Ishikawa (cell line): ENCODE measurements around the gene SMIM31.

Source experiments
- CEBPB ChIP-seq: IDR thresholded peaks from 2 replicates; pipeline ENCODE4 v1.6.1; 2012
- CREB1 ChIP-seq: IDR thresholded peaks from 2 replicates; pipeline ENCODE4 v1.6.1; 2012; ENCODE audit warnings: low read depth
- EGR1 ChIP-seq: IDR thresholded peaks from 2 replicates; pipeline ENCODE4 v1.6.1; 2012
- EP300 ChIP-seq: IDR thresholded peaks from 2 replicates; pipeline ENCODE4 v1.6.1; 2012; ENCODE audit warnings: borderline replicate concordance
- FOXM1 ChIP-seq: IDR thresholded peaks from 2 replicates; pipeline ENCODE4 v1.6.1; 2012; ENCODE audit warnings: low read depth, borderline replicate concordance
- NFIC ChIP-seq: IDR thresholded peaks from 2 replicates; pipeline ENCODE4 v1.6.1; 2012
- RAD21 ChIP-seq: IDR thresholded peaks from 2 replicates; pipeline ENCODE4 v1.6.1; 2012; ENCODE audit warnings: low read depth
- TAF1 ChIP-seq: IDR thresholded peaks from 2 replicates; pipeline ENCODE4 v1.6.1; 2012; ENCODE audit warnings: low read depth, mild to moderate bottlenecking
- TCF12 ChIP-seq: IDR thresholded peaks from 2 replicates; pipeline ENCODE4 v1.6.1; 2012; ENCODE audit warnings: low read depth
- TEAD4 ChIP-seq: IDR thresholded peaks from 2 replicates; pipeline ENCODE4 v1.6.1; 2012
- USF1 ChIP-seq: IDR thresholded peaks from 2 replicates; pipeline ENCODE4 v1.6.1; 2012
- YY1 ChIP-seq: IDR thresholded peaks from 2 replicates; pipeline ENCODE4 v1.6.1; 2012; ENCODE audit warnings: low read depth
- ZBTB7A ChIP-seq: IDR thresholded peaks from 2 replicates; pipeline ENCODE4 v1.6.1; 2012; ENCODE audit warnings: low read depth
- TF ChIP-seq, protein P1 (sequence below): IDR thresholded peaks from 2 replicates; pipeline ENCODE4 v1.6.1; 2012
- TF ChIP-seq, protein P2 (sequence below): IDR thresholded peaks from 2 replicates; pipeline ENCODE4 v1.6.1; 2012; ENCODE audit warnings: low read depth, mild to moderate bottlenecking

SMIM31 gene

GRCh38 chr4:164768516-164768915 is 14.6 kb downstream of the SMIM31 start:
- TF ChIP-seq RAD21 (peak; percentile 22; the same call in 1 of the 2 replicates), EP300 (no peak), TCF12 (no peak)

- TF ChIP-seq YY1 = no peak
- TF ChIP-seq EGR1 = no peak
- TF ChIP-seq EP300 = no peak
- no peak for TF ChIP-seq TAF1
- TF ChIP-seq USF1 = no peak
These were observed 16.2 kb downstream of the SMIM31 start for GRCh38 chr4:164770010-164770724.

DNA sequence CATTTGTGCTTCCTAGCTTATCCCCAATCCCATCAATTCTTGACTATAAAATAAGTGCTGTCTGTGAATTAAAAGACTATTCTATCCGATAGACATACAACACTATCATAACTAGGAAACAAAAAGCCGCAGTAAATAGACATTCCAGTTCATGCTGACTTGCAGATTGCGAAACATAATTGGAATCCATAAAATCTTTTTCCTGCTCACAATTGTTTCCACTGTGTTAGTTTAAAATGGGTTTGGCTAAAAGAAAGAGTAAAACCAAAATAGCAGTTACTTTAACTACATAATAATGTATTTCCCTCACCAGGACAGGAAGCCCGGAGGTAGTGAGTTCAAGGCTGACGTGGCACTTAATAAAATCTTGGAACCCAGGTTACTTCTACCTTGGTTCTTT is 17.2 kb downstream of the SMIM31 start:
- TF ChIP-seq CEBPB = peak; percentile 93
- TF ChIP-seq CREB1 = no peak

DNA sequence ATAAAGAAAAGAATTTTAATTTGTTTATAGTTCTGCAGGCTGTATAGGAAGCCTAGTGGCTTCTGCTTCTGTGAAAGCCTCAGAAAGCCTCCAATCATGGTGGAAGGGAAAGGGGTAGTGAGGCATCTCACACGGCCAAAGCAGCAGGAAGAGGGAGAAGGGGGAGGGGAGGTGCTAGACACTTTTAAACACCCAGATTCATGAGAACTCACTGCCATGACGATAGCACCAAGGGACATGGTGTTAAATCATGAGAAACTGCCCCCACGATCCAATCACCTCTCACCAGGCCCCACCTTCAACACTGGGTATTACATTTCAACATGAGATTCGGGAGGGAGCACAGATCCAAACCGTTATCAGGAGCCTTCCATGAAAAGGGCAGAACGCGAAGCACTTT is 18.1 kb downstream of the SMIM31 start:
- TF ChIP-seq TEAD4 (no peak), CEBPB (no peak), ZBTB7A (no peak), USF1 (no peak), YY1 (no peak), FOXM1 (no peak), EP300 (no peak), TAF1 (no peak)

DNA sequence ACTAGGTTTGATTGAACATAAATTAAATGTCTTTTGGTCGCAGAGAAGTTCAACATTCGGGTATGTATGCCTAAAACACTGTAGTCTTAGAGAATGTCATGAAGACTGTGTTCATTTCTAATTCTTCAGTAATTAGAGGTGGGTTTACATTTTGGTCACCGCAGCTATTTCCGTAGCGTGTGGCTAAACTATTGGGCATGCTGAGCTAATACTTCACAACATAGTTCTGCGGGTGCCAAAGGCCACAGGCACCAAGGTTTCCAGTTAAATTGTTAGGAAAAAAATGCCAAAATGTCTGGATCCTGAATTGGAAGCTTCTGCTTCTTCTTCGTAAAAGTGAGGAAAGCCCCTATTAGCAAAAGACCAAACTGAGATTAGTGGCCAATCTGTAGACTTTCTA is 25.1 kb downstream of the SMIM31 start:
- TF ChIP-seq NFIC = no peak
- TF ChIP-seq RAD21 = no peak
- no peak for TF ChIP-seq YY1
- no peak for TF ChIP-seq TAF1

DNA sequence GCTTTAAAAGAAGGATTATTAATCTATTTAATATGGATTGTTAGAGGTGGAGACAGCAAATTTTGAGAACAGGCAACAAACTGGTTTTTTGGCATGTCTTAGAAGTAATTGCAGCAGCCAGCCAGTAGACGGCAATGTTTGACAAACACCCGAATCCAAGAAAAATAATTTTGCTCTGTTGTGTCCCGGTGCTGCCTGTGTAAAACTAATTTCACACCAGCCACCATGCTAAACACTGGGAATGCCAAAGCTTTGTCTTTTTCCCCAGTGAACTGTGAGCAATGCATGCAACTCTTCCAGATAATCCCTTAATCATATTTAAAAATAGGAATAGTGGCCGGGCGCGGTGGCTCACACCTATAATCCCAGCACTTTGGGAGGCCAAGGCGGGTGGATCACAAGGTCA is 25.9 kb downstream of the SMIM31 start:
- TF ChIP-seq RAD21 = peak; percentile 92
- no peak for TF ChIP-seq EGR1
- no peak for TF ChIP-seq EP300
- peak; percentile 46 for TF ChIP-seq NFIC

DNA sequence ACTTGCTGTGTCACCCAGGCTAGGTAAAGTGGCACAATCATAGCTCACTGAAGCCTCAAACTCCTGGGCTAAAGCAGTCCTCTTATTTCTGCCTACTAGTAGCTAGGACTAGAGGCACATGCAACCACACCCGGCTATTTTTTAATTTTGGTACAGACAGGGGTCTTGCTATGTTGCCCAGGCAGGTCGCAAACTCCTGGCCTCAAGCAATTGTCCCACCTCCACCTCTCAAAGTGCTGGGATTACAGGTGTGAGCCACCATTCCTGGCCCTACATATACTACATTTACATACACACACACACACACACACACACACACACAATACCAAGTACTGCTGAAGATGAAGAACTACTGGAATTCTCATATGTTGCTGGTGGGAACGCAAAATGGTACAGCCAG is 26.9 kb downstream of the SMIM31 start:
- TF ChIP-seq CREB1 = no peak
- TF ChIP-seq ZBTB7A = no peak
- TF ChIP-seq YY1 = no peak
- no peak for TF ChIP-seq EGR1
- TF ChIP-seq FOXM1 = no peak
- TF ChIP-seq, protein P1, sequence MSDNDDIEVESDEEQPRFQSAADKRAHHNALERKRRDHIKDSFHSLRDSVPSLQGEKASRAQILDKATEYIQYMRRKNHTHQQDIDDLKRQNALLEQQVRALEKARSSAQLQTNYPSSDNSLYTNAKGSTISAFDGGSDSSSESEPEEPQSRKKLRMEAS = no peak
- TF ChIP-seq NFIC = no peak
- no peak for TF ChIP-seq USF1
- TF ChIP-seq CEBPB = no peak
- TF ChIP-seq, protein P2, sequence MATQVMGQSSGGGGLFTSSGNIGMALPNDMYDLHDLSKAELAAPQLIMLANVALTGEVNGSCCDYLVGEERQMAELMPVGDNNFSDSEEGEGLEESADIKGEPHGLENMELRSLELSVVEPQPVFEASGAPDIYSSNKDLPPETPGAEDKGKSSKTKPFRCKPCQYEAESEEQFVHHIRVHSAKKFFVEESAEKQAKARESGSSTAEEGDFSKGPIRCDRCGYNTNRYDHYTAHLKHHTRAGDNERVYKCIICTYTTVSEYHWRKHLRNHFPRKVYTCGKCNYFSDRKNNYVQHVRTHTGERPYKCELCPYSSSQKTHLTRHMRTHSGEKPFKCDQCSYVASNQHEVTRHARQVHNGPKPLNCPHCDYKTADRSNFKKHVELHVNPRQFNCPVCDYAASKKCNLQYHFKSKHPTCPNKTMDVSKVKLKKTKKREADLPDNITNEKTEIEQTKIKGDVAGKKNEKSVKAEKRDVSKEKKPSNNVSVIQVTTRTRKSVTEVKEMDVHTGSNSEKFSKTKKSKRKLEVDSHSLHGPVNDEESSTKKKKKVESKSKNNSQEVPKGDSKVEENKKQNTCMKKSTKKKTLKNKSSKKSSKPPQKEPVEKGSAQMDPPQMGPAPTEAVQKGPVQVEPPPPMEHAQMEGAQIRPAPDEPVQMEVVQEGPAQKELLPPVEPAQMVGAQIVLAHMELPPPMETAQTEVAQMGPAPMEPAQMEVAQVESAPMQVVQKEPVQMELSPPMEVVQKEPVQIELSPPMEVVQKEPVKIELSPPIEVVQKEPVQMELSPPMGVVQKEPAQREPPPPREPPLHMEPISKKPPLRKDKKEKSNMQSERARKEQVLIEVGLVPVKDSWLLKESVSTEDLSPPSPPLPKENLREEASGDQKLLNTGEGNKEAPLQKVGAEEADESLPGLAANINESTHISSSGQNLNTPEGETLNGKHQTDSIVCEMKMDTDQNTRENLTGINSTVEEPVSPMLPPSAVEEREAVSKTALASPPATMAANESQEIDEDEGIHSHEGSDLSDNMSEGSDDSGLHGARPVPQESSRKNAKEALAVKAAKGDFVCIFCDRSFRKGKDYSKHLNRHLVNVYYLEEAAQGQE = no peak
- TF ChIP-seq TCF12 = no peak
- no peak for TF ChIP-seq RAD21

GRCh38 chr4:164783976-164784375 is 30.0 kb downstream of the SMIM31 start:
- TF ChIP-seq RAD21 (no peak), EGR1 (no peak), TEAD4 (no peak), FOXM1 (no peak), CEBPB (no peak), TCF12 (no peak), YY1 (no peak), NFIC (no peak)
- TF ChIP-seq, protein P1 = no peak
